K562 (cell line): ENCODE measurements around the gene KDM2B. TPM values are rescaled to one million over a fixed set of nuclear protein-coding genes. Genes with fewer than 3 reads are reported as not detected.

Experiments used
- ATAC-seq: fragments of 200-7000 bp; cut with Tn5 transposase; 3 replicates; pipeline ENCODE4 v1.9.1; 2020; ENCODE audit warnings: moderate library complexity
- BruUV-seq: library from RNA; stranded (reverse); fragments of 400-500 nt; replicated peaks from 2 replicates; lab custom pipeline; 2021; lab: Mats Ljungman, UMichigan
- CTCF ChIA-PET: fragments of 300-600 bp; formaldehyde crosslinking; extraction: SDS; loops from one replicate; lab custom pipeline; 2021; ENCODE audit warnings: low intra/inter-chr PET ratio; lab: Yijun Ruan, JAX
- POLR2A ChIA-PET: fragments of 300-600, 350-650 bp; sonication (Branson Sonifier 250); formaldehyde crosslinking; extraction: SDS; loops from one replicate; lab custom pipeline; 2021; ENCODE audit warnings: antibody characterized with exemption, inconsistent platforms; lab: Yijun Ruan, JAX
- DNase-seq, 4 experiments: peaks; one replicate each; pipeline versions ENCODE4 v3.0.0 to v3.0.0-alpha.2; 2011 to 2018; ENCODE audit warnings: low spot score in 3 of 4, mixed read lengths in 3 of 4; ENCODE audit errors: extremely low read depth in 1 of 4
- FAIRE-seq: peaks from 2 replicates; lab custom pipeline; 2011; peaks lifted over from hg19 to GRCh38; lab: Jason Lieb, UNC
- H2AFZ ChIP-seq: 2 replicates; pipeline ENCODE4 v1.6.0; 2011; ENCODE audit warnings: low read depth, low read length, control low read depth, inconsistent platforms
- H3K27ac ChIP-seq: fragments of 200-600 bp; 3 replicates; pipeline ENCODE4 v1.8.0; 2011; ENCODE audit warnings: low read depth, mild to moderate bottlenecking, control low read depth, inconsistent platforms, low read length, moderate library complexity, mixed read lengths; ENCODE audit errors: extremely low read depth
- H3K27me3 ChIP-seq, 2 experiments: fragments of 300-600 bp in 1 of 2; 2 replicates in 1 of 2; 3 replicates in 1 of 2; pipeline versions ENCODE4 v1.6.0 to v1.8.0; 2011; ENCODE audit warnings: inconsistent platforms in 2 of 2, low read length in 2 of 2, mild to moderate bottlenecking in 1 of 2, mixed read lengths in 1 of 2, moderate library complexity in 1 of 2; ENCODE audit not compliant: control insufficient read depth in 2 of 2, insufficient read depth in 2 of 2
- H3K36me3 ChIP-seq: fragments of 300-600 bp; 3 replicates; pipeline ENCODE4 v1.8.0; 2011; ENCODE audit warnings: mild to moderate bottlenecking, low read length, inconsistent platforms; ENCODE audit not compliant: control insufficient read depth, insufficient read depth
- H3K4me1 ChIP-seq, 2 experiments: fragments of 200-600 bp in 1 of 2; replicated peaks in 1 of 2; 2 replicates in 1 of 2; 3 replicates in 1 of 2; pipeline versions ENCODE4 v1.5.1 to v1.8.0; 2011; ENCODE audit warnings: inconsistent platforms in 2 of 2, low read length in 2 of 2, mild to moderate bottlenecking in 1 of 2, mixed read lengths in 1 of 2, moderate library complexity in 1 of 2; ENCODE audit not compliant: control insufficient read depth in 2 of 2, insufficient read depth in 2 of 2
- H3K4me2 ChIP-seq: 2 replicates; pipeline ENCODE4 v1.6.1; 2011; ENCODE audit warnings: low read length, control low read depth, inconsistent platforms, mixed read lengths; ENCODE audit not compliant: insufficient read depth
- H3K4me3 ChIP-seq: fragments of 200-600 bp; sonication (generic), shearing (Covaris generic); 2 replicates; pipeline ENCODE4 v1.5.1; 2016; ENCODE audit warnings: control low read depth, inconsistent platforms
- H3K79me2 ChIP-seq: fragments of 200-600 bp; 3 replicates; pipeline ENCODE4 v1.8.0; 2011; ENCODE audit warnings: low read length, inconsistent platforms; ENCODE audit not compliant: control insufficient read depth, insufficient read depth
- H3K9ac ChIP-seq, 2 experiments: 2 replicates each; pipeline versions ENCODE4 v1.6.0 to v1.6.1; 2011; ENCODE audit warnings: low read depth in 2 of 2, low read length in 2 of 2, control low read depth in 1 of 2, inconsistent platforms in 1 of 2, mild to moderate bottlenecking in 1 of 2, mixed read lengths in 1 of 2; ENCODE audit not compliant: insufficient read depth in 1 of 2
- H3K9me1 ChIP-seq: one replicate; pipeline ENCODE4 v1.6.0; 2011; ENCODE audit warnings: inconsistent platforms, mild to moderate bottlenecking, low read length, moderate library complexity; ENCODE audit not compliant: control insufficient read depth, insufficient read depth
- H3K9me3 ChIP-seq: replicated peaks from 2 replicates; pipeline ENCODE4 v1.5.1; 2011; ENCODE audit warnings: low read depth, low read length, inconsistent platforms; ENCODE audit not compliant: control insufficient read depth, insufficient read depth
- H4K20me1 ChIP-seq: replicated peaks from 2 replicates; pipeline ENCODE4 v1.6.1; 2011; ENCODE audit warnings: low read length, inconsistent platforms, mixed read lengths; ENCODE audit not compliant: control insufficient read depth, insufficient read depth
- DDX20 ChIP-seq: fragments of 450-650 bp; IDR thresholded peaks from 2 replicates; pipeline ENCODE4 v1.6.1; 2016; ENCODE audit warnings: missing genetic modification characterization, low read depth, mild to moderate bottlenecking, missing compliant biosample characterization, moderate library complexity
- FOXO4 ChIP-seq: fragments of 450-650 bp; formaldehyde crosslinking; IDR thresholded peaks from 2 replicates; pipeline ENCODE4 v1.4.0; 2020; ENCODE audit warnings: mild to moderate bottlenecking, moderate library complexity
- POLR2AphosphoS5 ChIP-seq: IDR thresholded peaks from 2 replicates; pipeline ENCODE4 v1.6.1; 2011; ENCODE audit warnings: mild to moderate bottlenecking, low read depth, low read length, moderate library complexity; ENCODE audit not compliant: control insufficient read depth, insufficient read depth
- SMARCA5 ChIP-seq: fragments of 450-650 bp; IDR thresholded peaks from 2 replicates; pipeline ENCODE4 v1.6.1; 2016
- STAG1 ChIP-seq: sonication (generic); formaldehyde crosslinking; IDR thresholded peaks from 2 replicates; pipeline ENCODE4 v1.5.0; 2020; ENCODE audit warnings: missing genetic modification reagents, borderline replicate concordance
- ZNF280B ChIP-seq: fragments of 250-450 bp; sonication (Bioruptor Pico); IDR thresholded peaks from 2 replicates; pipeline ENCODE4 v1.5.1; 2021; ENCODE audit warnings: mild to moderate bottlenecking
- WGBS: fragments of 100-300 bp; shearing (Covaris generic); methylation state at CpG from one replicate; pipeline ENCODE4 v1.1.6; 2016; ENCODE audit warnings: low coverage, mixed read lengths; ENCODE audit not compliant: insufficient coverage; ENCODE audit errors: missing lambda C conversion rate; 5-methylcytosine and 5-hydroxymethylcytosine counted together
- in situ Hi-C: fragments of 300-500 bp; cut with MboI; formaldehyde crosslinking; loops from 4 replicates; pipeline ENCODE4 v1.15.0; 2018; ENCODE audit warnings: inconsistent platforms, mixed read lengths
- intact Hi-C: fragments of 100-400 bp; cut with micrococcal nuclease; formaldehyde crosslinking; loops from 2 replicates; pipeline ENCODE4 v1.14.2; 2022
- polyA plus RNA-seq, 8 experiments: library from polyadenylated mRNA; depleted of rRNA in 4 of 8; stranded (reverse) in 5 of 8; unstranded in 3 of 8; fragments of >200 nt; fragmentation: Nextera tagmentation in 2 of 8; fragmentation: Illumina TruSeq in 1 of 8; extraction: Ambion mirVana in 2 of 8; extraction: Trizol in 1 of 8; gene quantifications; 2 replicates each; pipeline versions ENCODE4 v1.2.1 to v1.2.3, GENCODE V29; 2011 to 2014; ENCODE audit warnings: inconsistent platforms in 1 of 8, missing spikeins in 1 of 8
- total RNA-seq, 7 experiments: library from RNA; depleted of rRNA in 6 of 7; stranded (reverse); fragments of >200 nt in 6 of 7; fragmentation: Illumina TruSeq in 2 of 7; extraction: Trizol in 2 of 7; gene quantifications; 2 replicates each; pipeline versions ENCODE4 v1.2.1 to v1.2.3, GENCODE V29; 2011 to 2021; ENCODE audit warnings: low replicate concordance in 1 of 7

Gene KDM2B
- total and polyA plus RNA-seq, 9 of the 15 experiments (the other 6 are each of a cell fraction or from before 2014, with no cell fraction given), result 7.4 to 50.5 (median 22.5) TPM

- no peak for TF ChIP-seq ZNF280B (CRISPR knock-in tag)
- TF ChIP-seq POLR2AphosphoS5, result no peak
- no peak for TF ChIP-seq SMARCA5
- no peak for TF ChIP-seq FOXO4 (CRISPR knock-in tag)
- TF ChIP-seq STAG1 (CRISPR knock-in tag), result no peak
Measured at GRCh38 chr12:121456551-121456950, 124.3 kb downstream of the KDM2B start (continued).

- H3K4me1 ChIP-seq, result peaks cover 0 to 19% of the 10 kb centered on the region in 2 experiments; a peak in 3 of 5 replicates
- no peak overlapping the region for H2AFZ ChIP-seq
- BruUV-seq, result no TSS peak
- POLR2A ChIA-PET, result interaction anchor here (0.6 to 1.8 kb wide), 6 partner anchors 7 to 784 kb away, joined by 3 to 4 read pairs (median 3); no protein-coding TSS in a partner anchor
- H3K79me2 ChIP-seq, result peaks cover 63% of the 10 kb centered on the region
- in situ Hi-C loops, result no loop called here
- CTCF ChIA-PET, result no interaction called here
- H3K9me1 ChIP-seq, result no peaks in the 10 kb centered on the region
- no peak overlapping the region for H3K4me2 ChIP-seq
- TF ChIP-seq DDX20 (tag), result no peak
- WGBS, result 87% methylated on average over 23 of the region's 23 CpGs
- DNase-seq, result no peak
- H3K9me3 ChIP-seq, result no peaks in the 10 kb centered on the region
- ATAC-seq, result no peak
- intact Hi-C loops, result no loop called here
- FAIRE-seq, result no peak
- no peak overlapping the region for H3K4me3 ChIP-seq
- peaks cover 29% of the 10 kb centered on the region; the same call in 2 of the 3 replicates for H3K36me3 ChIP-seq
- H3K27ac ChIP-seq, result no peak overlapping the region
- H4K20me1 ChIP-seq, result no peaks in the 10 kb centered on the region; the same call in 1 of the 2 replicates
- H3K9ac ChIP-seq, result peak overlapping the region in 1 of 2 experiments; percentile 19; a peak in 1 of 4 replicates
- no peaks in the 10 kb centered on the region for H3K27me3 ChIP-seq
Measured at GRCh38 chr12:121455766-121456420, 124.9 kb downstream of the KDM2B start.
